Measurements from ENCODE around the gene ZNF385C.

ZNF385C gene

GRCh38 chr17:42072323-42073187 lies 25.7 kb downstream of the ZNF385C start:
- DNase-seq, result no peak

GRCh38 chr17:42071810-42072209 lies 26.5 kb downstream of the ZNF385C start:
- no peak for DNase-seq

DNA sequence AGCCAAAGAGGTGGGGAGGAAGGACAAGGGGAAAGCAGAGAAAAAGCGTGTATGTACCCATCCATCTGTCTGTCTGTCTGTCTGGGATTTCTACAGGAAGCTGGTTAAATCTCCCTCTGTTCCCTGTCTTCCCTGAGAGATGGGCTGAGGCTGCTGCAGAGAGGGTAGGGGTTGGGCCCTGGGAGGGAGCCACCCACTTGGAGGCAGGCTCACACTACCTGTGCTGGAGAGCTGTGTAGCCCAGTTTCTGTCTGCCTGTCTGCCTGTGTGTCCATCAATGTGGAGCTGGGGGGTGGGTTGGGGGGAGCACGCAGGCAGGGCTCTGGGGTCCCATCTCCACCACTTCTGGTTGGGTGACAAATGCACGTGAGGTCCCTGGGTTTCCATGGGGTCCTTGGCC lies 29.3 kb downstream of the ZNF385C start:
- no peak for DNase-seq

DNA sequence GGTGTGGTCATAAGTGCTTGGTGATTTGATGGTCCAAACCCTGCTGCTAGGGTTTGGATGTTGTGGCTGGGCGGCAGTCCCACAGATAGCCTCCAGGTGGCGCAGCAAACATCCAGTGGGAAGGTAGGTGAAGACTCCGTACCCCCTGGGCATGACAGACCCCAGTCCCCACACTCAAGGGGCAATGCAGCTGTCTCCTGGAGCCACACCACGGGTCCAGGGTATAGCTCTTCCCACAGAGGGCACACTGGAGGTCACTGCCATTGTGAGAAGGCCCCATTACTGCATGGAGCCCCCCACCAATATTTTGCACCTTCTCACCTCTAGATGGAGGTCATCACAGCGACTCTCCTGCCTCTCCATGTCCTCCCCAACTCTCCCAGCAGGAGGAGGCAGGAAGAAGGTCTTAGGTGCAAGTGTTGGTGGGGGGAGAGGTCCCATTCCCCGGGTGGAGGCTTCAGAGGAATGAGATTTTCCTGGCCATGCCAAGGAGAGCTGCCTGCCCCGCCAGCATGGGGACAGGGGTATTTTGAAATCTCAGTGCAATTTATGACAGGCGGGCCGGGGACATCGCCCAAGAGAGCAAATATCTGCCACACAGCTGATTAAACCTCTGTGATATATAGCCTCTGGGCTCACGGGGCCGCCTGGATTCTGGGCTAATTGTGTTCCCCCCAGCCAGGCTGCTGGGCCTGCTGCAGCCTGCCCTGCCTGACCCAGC lies 30.7 kb downstream of the ZNF385C start:
- peak; percentile 54 for DNase-seq

DNA sequence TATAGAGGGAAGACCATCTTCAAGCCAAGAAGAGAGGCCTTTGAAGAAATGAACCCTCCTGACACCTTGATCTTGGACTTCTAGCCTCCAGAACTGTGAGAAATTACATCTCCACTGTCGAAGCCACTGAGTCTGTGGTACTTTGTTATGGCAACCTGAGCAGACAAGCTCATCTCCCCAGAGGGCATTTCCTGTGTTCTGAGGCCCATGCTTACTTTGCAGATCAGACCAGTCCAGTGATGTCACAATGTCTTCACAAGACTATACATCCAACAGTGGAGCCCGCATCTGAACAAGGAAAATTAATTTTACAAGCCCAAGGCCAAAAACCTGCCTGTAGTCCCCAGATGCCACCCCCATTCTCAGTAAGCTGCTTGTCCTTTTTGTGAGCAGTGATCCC lies 33.1 kb downstream of the ZNF385C start:
- DNase-seq, result no peak

- DNase-seq, result no peak
Measured at GRCh38 chr17:42062681-42063080, 35.6 kb downstream of the ZNF385C start.

DNA sequence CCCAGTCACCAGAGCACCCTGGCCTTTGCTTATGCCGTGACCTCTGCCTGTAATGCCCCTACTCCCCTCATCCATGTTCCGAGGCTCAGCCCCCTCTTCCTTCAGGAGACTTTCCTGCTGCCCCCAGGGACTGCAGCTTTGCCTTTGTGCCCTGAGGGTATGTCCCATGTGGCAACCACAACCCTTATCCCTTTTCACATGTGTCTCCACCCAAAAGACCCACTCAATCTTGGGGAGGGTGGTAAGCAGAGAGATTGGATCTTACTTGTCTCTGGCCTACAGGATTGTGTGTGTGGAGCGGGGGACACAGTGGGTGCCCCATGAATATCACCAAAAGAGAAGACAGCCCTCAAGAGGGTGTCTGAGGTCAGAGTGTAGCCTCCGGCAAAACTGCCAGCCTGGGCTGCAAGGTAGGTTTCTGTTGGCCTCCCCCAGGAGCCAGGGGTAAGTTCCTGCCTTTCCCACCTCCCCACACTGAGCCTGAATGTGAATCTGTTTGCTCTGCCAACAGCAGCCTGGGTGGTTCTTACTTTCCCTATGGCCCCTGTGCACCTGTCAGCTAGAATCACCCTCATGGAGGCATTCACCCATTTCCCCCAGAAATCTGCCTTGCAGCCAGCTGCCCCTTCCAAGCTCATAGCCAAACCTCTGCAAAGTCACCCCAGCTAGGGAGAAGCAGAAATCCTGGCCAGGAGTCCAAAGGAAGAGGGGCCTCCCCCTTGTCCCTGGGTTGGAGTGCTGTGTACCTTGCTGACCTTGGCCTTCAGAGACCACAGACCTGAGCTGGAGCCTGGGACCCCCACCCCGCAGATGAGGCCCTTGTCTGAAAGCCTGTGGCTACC lies 36.4 kb downstream of the ZNF385C start:
- DNase-seq, result no peak

DNA sequence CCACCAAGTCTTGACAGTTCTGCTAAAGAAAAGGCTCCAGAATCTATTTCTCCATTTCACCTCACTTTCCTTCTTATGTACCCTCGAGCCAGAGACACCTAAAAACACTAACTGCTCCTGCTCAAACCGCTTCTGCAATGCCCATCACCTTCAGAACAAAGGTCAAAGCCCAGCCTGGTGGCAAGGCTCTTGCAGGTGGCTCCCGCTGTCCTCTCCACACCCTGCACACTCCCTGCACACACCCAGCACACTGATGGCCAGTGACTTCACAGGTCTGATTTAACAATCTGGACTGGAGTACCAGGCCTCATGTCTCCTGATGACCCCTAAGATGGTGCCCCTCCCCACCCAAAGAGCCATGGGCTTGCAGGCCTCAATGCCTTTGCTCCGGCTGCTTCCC lies 38.0 kb downstream of the ZNF385C start:
- DNase-seq, result no peak

GRCh38 chr17:42059815-42060214 lies 38.5 kb downstream of the ZNF385C start:
- DNase-seq, result no peak

DNA sequence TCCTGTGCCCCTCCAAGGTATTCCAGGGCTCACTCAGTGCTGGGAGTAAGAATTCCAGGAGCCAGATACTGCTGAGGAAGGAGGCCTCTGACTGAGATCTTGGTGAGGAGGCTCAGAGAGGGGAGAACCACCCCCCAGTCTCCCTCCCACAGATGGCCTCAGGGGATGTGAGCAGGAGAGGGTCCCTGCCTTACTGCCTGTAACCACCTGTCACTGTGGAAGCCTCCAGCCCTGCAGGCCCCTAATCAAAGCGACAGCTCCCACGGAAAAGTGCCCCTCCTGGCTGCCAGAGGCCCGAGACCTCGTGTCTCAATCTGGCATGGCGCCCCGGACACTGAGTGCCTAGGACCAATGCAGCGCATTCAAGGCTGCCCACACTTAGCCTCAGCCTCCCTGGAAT lies 40.2 kb downstream of the ZNF385C start:
- DNase-seq, result no peak

- no peak for DNase-seq
Measured at GRCh38 chr17:42056635-42057034, 41.6 kb downstream of the ZNF385C start.

DNA sequence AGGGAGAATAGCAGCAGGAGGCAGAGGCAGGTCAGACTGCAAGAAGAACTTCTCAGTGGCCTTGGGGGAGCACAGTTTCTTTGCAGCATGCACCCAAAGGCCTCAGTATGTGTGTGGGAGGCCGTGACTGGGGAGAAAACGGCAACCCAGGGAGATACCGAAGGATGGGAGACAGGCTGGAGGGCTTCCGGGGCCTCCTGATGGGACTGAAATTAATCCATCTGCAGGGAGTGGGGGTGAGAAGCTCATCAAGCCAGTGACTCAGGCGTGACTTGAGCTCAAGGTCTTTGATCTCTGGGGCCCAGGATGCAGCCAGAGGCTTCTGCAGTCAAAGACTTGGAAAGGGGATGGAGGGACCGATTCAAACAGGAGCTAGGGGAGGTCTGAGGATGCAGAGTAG lies 42.8 kb downstream of the ZNF385C start:
- peak; percentile 45 for DNase-seq

DNA sequence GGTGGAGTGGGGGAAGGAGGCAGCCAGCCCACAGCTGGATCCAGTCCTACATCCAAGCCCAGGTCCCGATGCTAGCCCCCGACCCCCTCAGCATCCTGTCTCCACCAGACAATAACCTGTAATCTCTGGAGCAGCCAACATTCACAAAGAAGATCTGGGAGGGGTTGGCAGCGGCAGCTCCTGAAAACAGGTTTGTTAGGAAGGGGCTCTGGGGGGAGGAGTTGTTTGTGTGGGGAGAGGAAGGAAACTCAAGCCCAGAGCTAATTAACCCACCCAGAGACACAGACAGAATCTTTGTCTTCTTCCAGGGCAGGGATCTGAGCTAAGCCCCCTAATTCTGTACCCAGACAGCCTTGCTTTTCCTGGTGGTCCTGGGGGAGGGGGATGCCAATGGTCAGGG lies 43.2 kb downstream of the ZNF385C start:
- no peak for DNase-seq

DNA sequence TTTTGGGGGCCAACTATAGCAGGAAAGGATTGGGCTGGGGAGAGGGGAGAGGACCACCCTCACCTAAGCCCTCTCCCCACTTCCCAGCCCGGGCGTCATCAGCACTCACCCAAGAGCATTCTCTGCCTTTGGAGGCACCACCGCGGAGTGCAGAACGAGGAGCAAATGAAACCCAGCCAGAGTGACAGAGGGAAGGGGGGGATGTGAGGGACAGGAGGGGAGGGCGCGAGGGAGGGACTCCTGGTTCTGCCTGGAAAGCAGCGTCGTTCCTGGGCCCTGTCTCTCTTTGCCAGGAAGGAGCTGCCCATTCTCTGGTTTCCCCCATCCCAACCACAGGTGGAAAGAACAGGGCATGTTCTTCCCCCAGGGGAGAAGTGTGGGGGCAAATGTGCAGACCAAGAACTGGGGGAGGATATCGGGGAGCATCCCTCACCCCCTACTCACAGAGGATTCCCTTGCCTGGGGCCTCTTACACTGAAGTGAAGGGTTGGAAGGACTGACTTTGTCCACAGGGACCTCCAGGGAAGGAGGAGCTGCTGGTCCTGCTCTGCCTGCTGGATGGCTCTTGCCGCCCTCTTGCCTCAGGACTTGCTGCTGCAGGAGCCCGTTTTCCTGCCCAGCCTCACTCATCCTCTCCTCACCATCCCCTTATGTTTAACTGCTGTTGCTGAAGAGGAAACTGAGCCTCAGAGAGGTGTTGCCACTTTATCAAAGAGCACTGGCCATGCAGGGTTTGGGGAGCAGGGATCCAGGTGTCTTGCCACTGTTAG lies 44.4 kb downstream of the ZNF385C start:
- no peak for DNase-seq

- DNase-seq, result no peak
Measured at GRCh38 chr17:42052346-42052877, 45.9 kb downstream of the ZNF385C start.

GRCh38 chr17:42051645-42052044 lies 46.6 kb downstream of the ZNF385C start:
- no peak for DNase-seq

DNA sequence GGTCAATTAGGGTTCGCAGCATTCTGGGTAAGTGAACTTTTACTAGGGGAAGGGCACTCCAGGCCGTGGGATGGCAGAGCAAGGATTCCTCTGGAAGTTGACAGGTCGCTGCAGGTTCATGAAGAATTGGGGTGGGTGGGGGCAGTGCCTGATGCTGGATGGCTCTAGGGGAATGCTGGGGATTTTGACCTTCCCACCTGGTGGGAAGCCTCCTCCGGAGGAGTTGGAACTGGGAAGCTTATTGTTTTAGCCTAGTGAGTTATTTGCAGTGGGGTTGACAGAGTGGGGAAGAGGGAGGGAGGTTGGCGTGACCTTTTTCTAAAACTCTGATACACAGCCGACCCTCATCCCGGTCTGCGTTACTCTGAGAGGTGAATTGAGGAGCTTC lies 47.3 kb downstream of the ZNF385C start:
- no peak for DNase-seq

GRCh38 chr17:42050393-42051012 lies 47.8 kb downstream of the ZNF385C start, which contains the start of gene C17orf113:
TSS of gene C17orf113 (minus strand) at chr17:42050601. CDS start at chr17:42043376, 7,225 bp downstream.
- peak; percentile 44 for DNase-seq

DNA sequence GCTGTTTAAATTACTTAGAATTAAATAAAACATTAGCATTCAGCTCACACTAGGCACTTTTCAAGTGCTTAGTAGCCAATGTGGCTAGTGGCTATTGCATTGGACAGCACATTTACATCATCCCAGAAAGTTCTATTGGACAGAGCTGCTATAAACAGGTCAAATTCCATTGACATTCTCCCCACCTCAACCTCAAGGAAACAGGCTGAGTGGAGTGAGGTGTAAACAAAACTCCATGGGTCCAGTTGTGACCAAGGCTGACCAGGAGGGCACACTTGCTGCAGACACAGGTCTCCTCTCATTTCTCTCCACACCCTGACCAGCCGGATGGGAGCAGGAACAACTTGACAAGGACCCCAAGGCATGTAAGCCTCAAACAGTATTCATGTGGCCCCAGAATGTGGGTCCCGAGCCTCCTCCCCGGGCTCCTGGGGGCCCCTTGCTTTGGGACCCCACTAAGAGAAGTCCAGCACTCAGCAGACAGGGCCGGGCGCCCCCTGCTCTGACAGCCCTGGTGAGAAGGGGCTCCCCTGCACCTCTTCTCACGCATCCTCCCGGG lies 48.4 kb downstream of the ZNF385C start:
- no peak for DNase-seq

DNA sequence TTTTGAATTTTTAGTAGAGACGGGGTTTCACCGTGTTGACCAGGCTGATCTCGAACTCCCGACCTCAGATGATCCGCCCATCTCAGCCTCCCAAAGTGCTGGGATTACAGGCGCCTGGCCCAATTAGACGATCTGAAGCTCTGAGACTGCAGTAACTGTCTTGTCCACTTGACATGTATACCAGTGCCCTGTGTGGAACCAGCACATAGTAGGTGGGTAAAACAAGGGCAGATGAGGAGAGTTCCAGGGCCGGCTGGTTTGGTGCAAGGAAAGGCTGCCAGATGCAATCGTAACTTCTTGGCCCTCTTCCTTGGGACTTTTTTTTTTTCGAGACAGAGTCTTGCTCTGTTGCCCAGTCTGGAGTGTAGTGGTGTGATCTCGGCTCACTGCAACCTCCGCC lies 50.9 kb downstream of the ZNF385C start:
- DNase-seq, result no peak

DNA sequence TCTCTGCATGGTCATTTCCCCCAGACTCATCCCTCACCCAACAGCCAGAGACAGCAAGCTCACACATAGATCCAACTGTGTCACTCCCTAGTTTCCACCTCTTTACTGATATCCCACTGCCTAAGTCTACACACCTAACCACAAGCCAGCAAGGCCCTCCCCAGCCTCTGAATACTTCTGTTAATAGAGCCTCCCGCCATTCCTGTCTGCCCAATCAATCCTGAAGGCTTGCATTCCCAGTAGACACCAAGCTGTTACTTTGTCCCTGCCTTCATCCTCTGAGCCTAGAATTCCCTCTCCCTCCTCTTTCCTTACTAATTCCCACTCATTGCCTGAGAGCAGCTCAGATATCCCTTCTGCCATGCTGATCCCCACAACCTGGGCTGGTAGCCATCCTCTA lies 52.6 kb downstream of the ZNF385C start:
- no peak for DNase-seq
